ENCODE results near the gene TMEM217.
"Not testable (repeated sequence)": the region's sequence is repeated elsewhere in the genome, so short reads cannot be mapped to it uniquely, and the experiment has no call there.

The TMEM217 gene

DNA sequence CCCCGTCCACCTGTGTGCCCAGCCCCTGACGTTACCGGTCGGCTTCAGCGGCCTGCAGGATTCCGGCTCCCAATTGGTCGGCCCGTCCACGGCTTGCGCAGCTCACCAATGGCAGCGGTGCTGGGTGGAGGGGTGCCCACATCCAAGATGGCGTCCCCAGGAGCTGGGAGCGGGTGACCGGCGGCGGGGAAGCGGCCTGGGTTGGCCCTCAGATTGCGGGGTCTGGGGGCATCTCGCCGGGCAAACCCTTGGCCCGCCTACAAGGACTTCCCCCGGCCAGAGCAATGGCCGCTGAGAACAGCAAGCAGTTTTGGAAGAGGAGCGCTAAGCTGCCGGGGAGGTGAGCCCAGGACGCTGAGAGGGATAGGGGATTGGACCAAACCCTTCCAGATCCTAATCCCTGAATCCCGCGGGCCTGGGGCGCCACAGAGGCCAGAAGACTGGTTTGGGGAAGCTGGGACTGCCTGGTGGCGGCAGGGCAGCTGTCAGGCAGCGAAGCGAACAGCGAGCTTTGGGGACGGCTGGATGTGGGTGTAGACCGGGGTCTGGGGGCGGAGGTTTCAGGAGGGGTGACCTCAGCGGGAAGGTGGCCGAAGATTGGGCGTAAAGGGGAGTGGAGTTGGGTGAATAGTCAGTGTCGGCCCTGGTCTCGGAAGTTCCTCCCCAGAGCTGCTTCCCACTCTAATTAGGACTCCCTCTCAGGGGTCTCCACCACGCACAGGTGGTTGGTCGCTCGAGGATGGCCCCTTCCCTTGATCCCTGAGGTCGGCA, at the start of gene TMEM217, which contains the start of gene TBC1D22B:
TSS of gene TMEM217 (minus strand) at position 511 of the 771 bp plus-strand sequence. CDS start 39,114 bp downstream, outside the sequence.
TSS of gene TBC1D22B (plus strand) at position 139 of the 771 bp plus-strand sequence. CDS start at position 285, 146 bp downstream.
- peak; percentile 59 to 96 (median 91) for DNase-seq

DNA sequence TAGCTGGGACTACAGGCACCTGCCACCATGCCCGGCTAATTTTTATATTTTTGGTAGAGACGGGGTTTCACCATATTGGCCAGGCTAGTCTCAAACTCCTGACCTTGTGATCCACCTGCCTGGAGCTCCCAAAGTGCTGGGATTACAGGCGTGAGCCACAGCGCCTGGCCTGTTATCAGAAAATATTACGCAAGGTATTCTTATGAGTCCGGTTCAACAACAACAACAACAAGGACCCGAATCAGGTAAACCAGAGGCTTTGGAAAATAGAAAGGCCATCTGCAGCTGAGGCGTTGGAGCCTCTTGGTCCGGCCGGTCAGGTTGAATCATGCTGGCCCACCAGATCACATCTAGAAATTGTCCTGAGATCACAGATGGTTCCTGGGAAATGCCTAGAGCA, 49.5 kb upstream of the TMEM217 start:
- not testable (repeated sequence) for DNase-seq

GRCh38 chr6:37306624-37307222, 48.8 kb upstream of the TMEM217 start:
- DNase-seq, result no peak

DNA sequence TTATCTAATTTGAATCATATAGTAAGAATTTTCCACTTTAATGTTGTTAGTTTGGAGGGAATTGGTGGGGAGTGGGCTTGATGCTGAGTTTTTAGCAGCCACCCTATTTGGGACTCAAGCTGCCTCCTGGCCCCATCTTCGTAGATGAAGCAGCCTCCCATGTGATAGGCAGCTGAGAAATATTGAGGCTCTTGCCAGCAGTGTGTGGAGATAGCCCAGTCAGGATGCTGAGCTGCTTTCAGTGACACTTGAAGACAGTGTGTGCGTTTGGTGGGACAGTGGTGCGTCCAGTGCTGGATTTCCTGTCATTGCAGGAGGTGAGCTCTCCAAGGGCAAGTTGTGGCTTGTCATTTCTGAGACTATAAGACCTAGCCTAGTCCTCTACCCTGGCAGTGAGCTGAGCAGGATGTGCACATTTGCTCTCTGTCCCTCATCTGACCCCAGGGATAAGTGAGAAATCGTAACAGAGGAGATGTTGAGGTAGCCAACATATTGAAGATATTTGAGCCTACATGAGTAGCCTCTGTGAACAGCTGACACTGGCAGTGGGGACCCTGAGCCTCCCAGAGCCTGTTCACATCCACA, 48.0 kb upstream of the TMEM217 start:
- DNase-seq, result no peak

DNA sequence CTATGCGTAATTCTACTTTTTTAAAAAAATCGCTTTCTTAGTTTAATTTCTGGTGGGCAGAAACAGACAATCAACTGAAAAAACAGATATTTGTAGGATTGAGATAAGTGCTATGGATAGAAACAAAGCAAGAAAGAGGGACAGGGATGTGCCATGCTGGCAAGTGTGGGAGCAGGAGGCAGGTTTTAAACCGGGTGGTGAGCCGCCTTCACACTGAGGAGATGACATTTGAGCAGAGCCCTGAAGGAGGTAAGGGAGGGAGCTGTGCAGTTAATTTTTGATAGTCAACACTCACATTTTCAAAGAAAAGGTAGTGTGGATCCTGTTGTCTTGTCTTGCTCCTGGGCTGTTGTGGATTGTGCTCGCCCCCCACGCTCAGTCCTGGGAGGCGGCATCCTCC, 46.8 kb upstream of the TMEM217 start:
- DNase-seq, result no peak

DNA sequence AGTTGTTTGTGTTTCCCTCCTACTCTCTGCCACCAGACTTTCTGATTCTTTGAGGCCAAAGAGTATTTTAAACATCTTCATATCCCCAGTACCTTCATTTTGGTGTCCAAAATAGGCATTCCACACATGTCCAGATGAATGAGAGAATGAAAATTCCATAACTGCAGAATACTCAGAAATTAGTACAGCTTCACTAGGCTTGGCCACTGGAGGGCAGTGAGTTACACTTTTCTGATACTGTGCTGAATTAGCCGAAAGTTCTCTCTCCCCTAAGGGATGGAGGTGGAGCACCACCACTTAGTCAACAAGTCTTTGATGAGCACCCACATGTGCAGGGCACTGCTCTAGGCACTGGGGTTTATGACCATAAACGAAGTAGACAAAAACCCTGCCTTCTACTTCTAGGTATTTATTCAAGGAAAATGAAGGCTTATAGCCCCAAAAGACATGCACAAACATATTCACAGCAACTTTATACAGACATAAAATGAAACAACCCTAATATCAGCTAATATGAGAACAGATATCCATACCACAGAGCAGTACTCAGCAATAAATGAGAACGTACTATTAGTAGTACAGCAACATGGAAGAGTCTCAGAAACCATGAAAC, 46.1 kb upstream of the TMEM217 start:
- DNase-seq, result no peak

DNA sequence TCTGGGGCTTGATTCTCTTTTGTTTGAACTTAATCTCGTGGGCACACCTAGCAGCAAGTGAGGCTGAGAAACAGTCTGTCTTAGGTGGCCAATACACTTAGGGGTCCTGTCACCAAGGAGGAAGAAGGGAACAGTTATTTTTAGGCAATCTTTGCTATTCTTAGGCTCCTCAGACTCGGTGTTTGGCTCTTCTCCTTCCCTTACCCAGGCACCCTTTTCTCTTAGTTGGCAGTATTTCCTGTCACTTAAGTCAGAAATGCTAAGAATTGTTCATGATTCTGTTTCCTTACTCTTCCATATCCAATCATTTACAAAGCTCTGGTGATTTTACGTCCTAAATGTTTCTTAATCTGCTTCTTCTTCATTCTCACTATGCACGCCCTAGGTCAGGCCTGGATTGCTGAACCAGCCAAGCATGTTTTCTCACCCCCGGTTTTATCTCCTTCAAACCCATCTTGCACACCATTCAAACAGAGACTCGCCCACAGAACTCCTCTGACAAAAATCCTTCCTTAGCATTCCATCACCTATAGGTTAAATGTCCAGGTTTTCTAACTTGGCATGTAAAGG, 45.2 kb upstream of the TMEM217 start:
- DNase-seq, result no peak

DNA sequence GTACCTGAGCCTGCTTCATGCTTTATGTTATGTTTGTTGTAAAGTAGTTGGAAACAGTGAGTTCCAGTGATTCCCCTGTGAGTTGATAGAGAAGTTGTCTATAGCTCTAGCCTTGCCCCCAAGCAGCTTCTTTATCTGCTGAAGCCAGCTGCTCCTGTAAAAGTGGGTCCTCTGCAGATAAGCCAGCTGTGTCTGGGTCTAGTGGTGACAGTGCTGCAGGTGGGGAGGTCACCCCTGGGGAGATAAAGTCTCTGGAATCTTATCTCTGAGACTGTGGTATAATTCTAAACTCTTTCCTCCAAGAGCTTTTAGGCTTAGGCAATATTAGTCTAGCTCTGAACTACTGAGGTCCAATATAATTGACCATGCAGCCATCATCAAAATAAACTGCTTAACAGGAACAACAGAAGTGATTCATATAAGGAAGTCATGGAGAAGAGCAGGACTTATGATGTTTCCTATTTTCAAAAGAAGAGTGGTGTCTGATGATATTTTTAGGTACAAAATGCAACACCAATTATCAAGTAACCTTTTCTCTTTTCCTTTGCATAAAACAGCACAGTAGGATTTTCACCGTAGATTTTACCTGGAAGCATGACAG, 44.2 kb upstream of the TMEM217 start:
- no peak for DNase-seq

GRCh38 chr6:37299990-37300389, 42.0 kb upstream of the TMEM217 start:
- DNase-seq, result no peak

DNA sequence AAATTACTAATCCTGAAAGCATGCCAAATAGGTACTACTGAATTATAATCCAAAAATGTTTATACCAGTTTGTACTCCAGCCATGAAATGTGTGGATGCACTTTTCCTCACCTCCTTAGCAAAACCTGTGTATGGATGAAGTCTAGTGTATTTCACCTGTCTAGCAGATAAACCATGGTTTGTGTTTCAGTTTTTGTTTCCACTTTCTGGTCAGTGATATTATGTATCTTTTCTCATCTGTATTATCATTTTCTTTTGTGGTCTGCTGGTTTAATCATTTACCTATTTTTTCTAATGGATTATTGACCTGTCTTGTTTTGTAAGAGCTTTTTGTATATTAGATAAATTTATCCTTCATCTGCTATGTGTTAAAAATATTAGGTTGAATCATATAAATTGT, 41.0 kb upstream of the TMEM217 start:
- no peak for DNase-seq

- DNase-seq, result not testable (repeated sequence)
Observed at GRCh38 chr6:37297637-37298036, 39.7 kb upstream of the TMEM217 start.

DNA sequence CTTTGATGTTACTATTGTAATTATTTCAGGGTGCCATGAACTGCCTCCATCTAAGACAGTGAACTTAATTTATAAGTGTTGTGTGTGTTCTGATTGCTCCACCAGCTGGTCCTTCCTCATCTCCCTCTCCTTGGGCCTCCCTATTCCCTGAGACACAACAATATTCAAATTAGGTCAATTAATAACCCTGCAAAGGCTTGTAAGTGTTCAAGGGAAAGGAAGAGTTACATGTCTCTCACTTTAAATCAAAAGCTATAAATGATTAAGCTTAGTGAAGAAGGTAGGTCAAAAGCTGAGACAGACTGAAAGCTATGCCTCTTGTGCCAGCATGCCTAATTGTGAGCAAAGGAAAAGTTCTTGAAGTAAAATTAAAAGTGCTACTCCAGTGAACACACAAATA, 35.5 kb upstream of the TMEM217 start:
- no peak for DNase-seq

- DNase-seq, result no peak
Observed at GRCh38 chr6:37289931-37290330, 32.0 kb upstream of the TMEM217 start.

DNA sequence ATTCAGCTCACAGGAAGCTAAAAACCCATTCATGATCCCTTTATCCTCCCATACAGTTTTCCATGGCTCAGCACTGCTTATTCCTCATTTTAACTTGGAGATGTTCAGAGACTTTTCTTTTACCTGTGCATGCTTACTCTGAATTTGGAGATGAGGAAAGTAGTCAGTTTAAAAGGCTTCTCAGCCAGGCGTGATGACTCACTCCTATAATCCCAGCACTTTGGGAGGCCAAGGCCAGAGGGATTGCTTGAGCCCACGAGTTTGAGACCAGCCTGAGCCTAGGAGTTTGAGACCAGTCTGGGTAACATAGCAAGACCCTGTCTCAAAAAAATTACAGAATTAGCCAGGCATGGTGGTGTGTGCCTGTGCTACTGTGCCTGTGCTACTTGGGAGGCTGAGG, 30.3 kb upstream of the TMEM217 start:
- DNase-seq, result no peak

- DNase-seq, result no peak
Observed at GRCh38 chr6:37287519-37288157, 29.7 kb upstream of the TMEM217 start.

DNA sequence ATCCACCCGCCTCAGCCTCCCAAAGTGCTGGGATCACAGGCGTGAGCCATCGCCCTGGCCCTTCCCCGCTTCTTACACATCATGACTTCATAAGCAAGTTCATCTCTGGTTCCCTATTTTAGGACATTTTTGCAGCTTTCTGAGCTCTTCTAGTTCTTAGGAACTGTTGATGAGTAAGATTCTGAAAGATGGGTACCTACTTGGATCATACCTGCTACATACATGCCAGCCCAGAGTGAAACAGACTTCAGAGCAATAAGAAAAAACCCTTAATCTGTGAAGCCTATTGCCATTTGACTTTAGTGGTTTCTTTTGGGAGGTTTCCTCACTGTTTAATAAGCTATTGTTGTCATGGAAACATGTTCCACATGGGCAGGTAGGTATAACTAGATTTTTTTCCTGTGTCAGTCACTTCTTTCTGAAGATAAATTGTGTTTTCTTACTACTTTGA, 27.9 kb upstream of the TMEM217 start:
- DNase-seq, result no peak

DNA sequence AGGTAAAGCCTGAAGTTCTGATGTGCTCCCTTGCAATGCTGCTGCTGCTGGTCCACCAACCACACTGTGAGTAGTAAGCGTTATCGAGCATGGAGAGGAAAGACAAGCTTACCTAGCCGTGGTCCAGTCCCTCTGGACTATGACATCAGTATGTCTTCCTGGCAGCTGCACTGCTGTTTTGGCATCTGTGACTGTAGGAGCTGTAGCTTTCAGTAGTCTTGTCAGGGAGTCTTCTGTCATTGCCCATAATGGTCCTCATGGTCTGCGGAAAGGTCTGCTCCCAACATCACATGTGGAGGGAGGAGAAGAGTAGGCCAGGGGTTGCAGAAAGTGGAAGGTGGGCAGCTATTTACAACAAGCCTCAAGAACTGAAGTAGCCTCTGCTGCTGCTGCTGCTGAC, 26.8 kb upstream of the TMEM217 start:
- peak in 1 of 14 donors; percentile 2 for DNase-seq

DNA sequence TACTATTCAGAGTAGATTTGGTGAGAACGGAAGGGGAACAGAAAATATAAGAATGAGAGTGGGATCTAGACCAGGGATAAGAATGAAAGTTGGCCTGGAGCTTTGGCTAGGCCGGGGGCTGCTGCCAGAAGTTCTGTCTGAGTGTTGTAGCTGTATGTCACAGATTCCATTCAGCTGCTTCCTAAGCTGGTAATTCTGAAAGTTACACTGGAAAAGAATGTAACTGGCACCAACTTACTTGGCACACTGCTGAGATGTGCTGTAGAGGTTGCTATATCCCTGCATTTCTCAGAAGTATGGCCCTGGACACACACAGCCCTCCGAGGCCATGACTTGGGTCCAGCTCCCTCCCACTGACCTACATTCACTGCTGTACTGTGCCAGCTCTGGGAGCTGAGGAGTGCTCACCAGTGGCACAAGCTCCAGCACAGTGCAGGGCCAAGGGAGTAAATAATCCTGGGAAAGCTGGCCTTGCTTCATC, 25.8 kb upstream of the TMEM217 start:
- DNase-seq, result peak in 12 of 14 donors; percentile 3 to 85 (median 43)

GRCh38 chr6:37283268-37283667, 25.3 kb upstream of the TMEM217 start:
- peak in 1 of 14 donors; percentile 21 for DNase-seq

DNA sequence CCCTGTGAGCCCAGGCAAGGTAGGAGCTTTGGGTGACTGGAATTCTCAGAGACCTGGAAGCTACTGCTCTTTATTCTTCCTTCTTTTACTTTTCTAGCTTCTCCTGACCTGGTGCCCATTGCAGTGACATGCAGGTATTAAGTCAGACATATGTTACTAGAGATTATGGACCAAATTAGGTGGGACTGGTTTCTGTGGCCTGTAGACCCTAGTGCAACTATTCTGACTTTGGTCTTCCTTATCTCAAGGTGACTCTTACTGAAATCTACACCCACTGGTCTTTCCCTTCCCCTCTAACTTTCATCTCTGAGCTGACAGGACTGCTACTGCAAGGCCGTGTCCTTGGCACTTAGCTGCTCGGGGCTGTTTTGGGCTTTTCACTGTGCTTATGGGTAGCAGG, 24.4 kb upstream of the TMEM217 start:
- no peak for DNase-seq

GRCh38 chr6:37280162-37280887, 22.4 kb upstream of the TMEM217 start:
- DNase-seq, result no peak
